Anterior cingulate cortex (tissue), 58 donors: ENCODE results near the gene RBM19.

Source experiments
- DNase-seq, 58 donors: peaks; one replicate each; lab custom pipeline; 2025; lab: John Stamatoyannopoulos, UW

Gene RBM19

GRCh38 chr12:113842699-113843098 is 123.4 kb downstream of the RBM19 start:
- no peak for DNase-seq

GRCh38 chr12:113841786-113842185 is 124.3 kb downstream of the RBM19 start:
- DNase-seq, result no peak

GRCh38 chr12:113840401-113841042 is 125.6 kb downstream of the RBM19 start:
- no peak for DNase-seq

GRCh38 chr12:113838896-113839295 is 127.2 kb downstream of the RBM19 start:
- DNase-seq, result no peak

- DNase-seq, result no peak
These were observed 128.4 kb downstream of the RBM19 start for GRCh38 chr12:113837528-113838296.

GRCh38 chr12:113837084-113837483 is 129.0 kb downstream of the RBM19 start:
- no peak for DNase-seq

- no peak for DNase-seq
These were observed 130.2 kb downstream of the RBM19 start for GRCh38 chr12:113835896-113836295.

GRCh38 chr12:113835433-113835832 is 130.7 kb downstream of the RBM19 start:
- no peak for DNase-seq

GRCh38 chr12:113833422-113833821 is 132.7 kb downstream of the RBM19 start:
- DNase-seq, result no peak

GRCh38 chr12:113831476-113831875 is 134.6 kb downstream of the RBM19 start:
- no peak for DNase-seq

- no peak for DNase-seq
These were observed 135.1 kb downstream of the RBM19 start for GRCh38 chr12:113831016-113831415.

GRCh38 chr12:113829212-113829611 is 136.9 kb downstream of the RBM19 start:
- no peak for DNase-seq

GRCh38 chr12:113827539-113828114 is 138.5 kb downstream of the RBM19 start:
- no peak for DNase-seq

- no peak for DNase-seq
These were observed 139.2 kb downstream of the RBM19 start for GRCh38 chr12:113826805-113827538.

GRCh38 chr12:113825705-113826104 is 140.4 kb downstream of the RBM19 start:
- no peak for DNase-seq

GRCh38 chr12:113823816-113824215 is 142.3 kb downstream of the RBM19 start:
- no peak for DNase-seq

GRCh38 chr12:113823016-113823415 is 143.1 kb downstream of the RBM19 start:
- peak in 15 of 58 donors; percentile 3 to 45 (median 12) for DNase-seq

- no peak for DNase-seq
These were observed 145.3 kb downstream of the RBM19 start for GRCh38 chr12:113820842-113821241.

- no peak for DNase-seq
These were observed 145.8 kb downstream of the RBM19 start for GRCh38 chr12:113820309-113820708.

- no peak for DNase-seq
These were observed 146.6 kb downstream of the RBM19 start for GRCh38 chr12:113819495-113819894.

- no peak for DNase-seq
These were observed 147.3 kb downstream of the RBM19 start for GRCh38 chr12:113818833-113819232.
